Stimulated activated CD4-positive, alpha-beta T cell treated with anti-CD3 and anti-CD28 coated beads, Interleukin-4, amount 100 ng/mL, for 48 hours (primary cell): ENCODE data around the gene SPART.
"Not testable (repeated sequence)": the region's sequence is repeated elsewhere in the genome, so short reads cannot be mapped to it uniquely, and the experiment has no call there.

Experiments
- DNase-seq, 2 donors: peaks; one replicate each; pipeline ENCODE4 v3.0.0-alpha.2; 2020; ENCODE audit warnings: low read depth in 2 of 2

The SPART gene

DNA sequence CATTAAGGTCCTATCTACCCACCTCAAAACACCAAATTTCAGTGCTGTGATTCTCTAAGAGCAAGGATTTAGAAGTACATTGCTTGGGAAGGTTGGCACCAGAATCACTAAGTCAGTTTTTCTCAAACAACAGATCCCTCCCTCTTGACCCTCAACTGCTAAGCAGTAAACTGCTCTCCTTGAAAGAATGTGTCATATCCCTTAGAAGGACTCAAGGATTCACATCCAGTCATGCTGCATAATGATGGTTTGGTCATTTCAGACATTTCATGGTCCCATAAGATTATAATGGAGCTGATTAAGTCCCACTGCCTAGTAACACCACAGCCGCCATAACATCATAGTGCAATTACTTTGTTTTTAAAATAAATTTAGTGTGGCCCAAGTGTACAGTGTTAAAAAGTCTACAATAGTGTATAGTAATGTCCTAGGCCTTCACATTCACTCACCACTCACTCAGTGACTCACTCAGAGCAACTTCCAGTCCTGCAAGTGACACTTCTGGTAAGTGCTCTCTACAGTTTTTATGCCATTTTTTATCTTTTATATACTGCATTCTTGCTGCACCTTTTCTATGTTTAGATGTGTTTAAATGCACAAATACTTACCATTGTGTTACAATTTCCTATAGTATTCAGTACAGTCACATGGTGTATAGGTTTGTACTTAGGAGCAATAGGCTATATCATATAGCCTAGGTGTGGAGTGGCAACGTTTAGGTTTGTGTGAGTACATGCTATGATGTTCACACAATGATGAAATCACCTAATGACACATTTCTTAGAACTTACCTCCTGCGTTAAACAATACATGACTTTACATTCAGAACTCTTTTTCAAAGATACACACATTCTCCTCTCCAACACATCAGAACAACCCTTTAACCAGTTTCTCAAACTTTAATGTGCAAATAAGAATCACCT is 32.9 kb downstream of the SPART start:
- DNase-seq, result no peak

DNA sequence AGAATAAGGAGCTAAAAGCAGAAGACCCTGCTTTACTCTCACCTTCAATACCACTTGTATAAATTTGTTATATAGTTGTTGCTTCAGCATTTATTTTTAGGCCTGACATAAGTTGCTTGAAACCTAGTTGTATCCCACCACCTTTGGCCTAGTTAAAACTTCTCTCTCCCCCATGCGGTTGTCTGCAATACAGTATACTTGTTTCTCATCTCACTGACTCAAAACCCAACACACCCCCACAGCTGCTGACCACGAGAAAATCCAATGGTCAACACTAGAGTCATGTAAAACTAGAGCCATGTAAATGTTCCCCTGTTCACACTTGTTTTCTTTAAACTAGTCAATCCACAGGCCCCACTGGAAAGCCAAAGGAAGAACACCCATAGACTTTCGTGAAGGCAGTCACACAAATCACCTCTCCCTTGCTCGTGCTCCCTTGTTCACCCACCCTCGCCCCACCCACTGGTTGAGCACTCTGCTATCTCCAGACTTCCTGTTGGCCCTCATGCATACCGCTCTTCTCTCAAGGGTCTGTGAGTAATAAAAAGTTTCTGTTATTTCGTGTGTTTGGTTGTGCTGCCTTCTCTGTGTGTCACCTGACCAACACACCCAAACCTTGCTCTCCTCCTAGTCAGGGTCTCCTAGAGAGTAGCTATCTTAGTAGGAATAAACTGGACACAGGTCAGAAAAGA is 35.6 kb downstream of the SPART start:
- DNase-seq, result no peak

DNA sequence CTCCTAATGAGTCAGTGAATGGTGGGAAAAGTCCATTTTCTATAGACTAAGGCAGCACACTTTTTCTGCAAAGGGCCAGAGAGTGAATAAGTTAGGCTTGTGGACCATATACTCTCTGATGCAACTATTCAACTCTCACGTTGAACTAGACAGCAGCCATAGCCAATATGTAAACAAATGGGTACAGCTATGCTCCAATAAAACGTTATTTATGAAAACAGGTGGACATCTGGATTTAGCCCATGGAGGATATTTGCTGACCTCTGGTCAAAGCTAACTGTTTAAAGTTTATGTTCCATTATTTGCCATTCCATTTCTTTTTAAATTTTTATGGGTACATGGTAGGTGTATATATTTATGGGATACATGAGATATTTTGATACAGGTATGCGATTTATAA is 43.9 kb downstream of the SPART start:
- no peak for DNase-seq

DNA sequence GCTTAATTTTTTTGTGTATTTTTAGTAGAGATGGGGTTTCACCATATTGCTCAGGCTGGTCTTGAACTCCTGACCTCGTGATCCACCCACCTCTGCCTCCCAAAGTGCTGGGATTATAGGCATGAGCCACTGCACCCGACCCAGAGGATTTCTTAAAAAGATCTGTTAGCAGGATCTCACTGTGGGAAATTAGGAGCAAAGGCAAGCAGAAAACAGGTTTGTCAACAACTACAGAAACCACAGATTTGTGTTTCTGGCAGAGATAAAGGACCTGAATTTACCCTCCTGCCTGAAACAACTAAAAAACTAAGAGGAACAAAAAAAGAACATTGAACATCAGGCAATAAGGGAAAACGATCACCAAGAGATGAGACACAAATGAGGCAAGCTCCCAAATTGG is 46.7 kb downstream of the SPART start:
- DNase-seq, result not testable (repeated sequence)

DNA sequence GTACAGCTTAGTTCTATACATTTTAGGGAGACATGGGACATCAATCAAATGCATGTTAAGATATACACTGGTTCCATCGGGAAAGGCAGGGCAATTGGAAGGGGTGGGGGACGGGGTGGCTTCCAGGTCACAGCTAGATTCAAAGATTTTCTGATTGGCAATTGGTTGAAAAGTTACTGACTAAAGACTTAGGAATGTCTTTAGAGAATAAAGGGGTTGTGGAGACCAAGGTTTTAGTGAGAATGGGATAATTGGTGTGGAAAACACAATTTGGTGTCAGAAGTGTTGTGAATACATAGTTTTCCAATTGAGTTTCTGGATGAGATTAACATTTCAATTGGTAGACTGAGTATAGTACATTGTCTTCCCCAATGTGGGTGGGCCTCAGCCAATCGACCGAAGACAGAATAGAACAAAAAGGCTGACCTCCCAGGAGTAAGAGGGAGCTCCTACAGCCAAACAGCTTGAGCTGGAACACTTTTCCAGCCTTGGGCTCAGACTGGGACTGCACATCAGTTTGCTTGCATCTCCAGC is 47.6 kb downstream of the SPART start:
- DNase-seq, result no peak

DNA sequence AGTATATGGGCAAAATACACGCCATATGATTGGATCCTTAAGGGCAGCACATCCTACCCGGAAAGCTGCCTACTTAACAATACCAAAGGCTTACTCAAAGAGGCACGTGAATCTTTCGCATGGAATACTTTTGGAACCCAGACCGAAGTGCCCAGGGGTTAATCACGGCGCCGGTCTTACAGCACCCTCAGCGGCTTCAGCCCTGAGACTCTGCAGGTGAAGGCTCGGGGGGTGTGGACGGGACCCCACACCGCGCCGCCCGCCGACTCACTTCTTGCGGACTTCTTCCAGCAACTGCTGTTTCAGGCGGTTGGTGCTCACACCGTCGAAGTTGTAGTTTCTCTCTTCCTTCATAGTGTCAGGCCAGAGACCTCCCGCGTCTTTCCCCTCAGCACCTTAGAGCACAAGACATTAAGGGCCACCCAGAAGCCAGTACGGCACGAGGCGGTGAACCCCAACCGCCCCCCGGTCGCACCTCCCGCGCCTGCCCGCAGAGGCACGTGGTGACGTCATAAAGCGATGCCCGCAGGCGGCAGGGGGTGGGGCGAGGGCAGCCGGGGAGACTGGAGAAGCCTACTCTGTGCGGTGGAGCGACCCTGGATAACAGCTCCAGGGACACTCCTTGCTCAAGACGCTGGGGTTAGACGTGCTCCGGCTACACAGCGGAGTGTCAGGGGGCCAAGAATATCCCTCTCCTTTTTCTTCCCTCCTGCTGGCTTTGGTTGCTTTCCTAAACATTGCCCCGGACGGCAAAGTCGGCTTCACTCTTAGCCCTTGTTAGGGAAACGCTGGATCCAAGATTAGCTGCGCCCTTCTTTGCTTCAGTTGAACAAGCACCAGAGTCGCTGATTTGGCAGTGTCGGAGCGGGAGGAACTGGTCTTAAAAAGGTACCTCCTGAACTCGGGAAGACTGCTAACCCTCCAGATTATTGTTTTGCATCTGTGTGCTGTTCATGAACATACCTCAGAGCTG is 48.5 kb downstream of the SPART start, which contains the start of gene CCDC169:
Gene CCDC169 (minus strand): TSS at position 449 of the 973 bp plus-strand sequence. CDS start 95 bp downstream, at position 354.
- peak; percentile 52 to 58 for DNase-seq

DNA sequence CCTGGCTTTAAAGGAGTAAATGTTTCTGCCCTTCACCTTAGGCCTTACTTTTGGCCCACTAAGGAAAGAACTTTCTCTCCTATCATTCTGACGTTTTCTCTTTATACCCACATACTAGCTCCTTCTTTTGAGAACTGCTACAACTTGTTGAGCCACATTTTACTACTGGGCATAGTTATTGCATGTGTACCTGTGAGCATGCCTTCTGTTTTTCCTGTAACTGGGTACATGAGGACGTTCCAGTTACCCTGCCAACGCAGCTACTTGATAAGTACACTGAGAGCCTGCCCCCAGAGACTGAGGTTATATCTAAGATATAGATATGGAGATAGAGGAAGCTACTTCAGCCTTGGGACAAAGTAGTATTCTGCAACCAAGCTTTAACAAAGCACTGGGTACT is 52.1 kb downstream of the SPART start:
- DNase-seq, result no peak

DNA sequence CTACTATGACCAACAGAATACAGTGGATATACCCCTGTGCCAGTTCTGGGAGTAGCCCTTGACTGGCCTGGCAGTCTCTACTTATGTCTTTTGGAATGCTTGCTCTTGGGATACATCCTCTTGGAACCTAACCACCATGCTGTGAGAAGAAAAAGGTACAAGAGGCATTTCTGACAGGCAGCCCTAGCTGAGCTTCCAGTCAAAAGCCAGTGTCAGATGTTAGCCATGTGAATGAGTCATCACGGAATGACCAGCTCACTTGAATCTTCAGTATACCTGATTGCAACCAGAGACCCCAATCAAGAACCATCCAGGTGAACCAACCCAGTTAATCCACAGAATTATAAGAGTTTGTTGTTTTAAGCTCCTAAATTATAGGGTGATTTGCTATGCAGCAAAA is 52.7 kb downstream of the SPART start:
- no peak for DNase-seq

DNA sequence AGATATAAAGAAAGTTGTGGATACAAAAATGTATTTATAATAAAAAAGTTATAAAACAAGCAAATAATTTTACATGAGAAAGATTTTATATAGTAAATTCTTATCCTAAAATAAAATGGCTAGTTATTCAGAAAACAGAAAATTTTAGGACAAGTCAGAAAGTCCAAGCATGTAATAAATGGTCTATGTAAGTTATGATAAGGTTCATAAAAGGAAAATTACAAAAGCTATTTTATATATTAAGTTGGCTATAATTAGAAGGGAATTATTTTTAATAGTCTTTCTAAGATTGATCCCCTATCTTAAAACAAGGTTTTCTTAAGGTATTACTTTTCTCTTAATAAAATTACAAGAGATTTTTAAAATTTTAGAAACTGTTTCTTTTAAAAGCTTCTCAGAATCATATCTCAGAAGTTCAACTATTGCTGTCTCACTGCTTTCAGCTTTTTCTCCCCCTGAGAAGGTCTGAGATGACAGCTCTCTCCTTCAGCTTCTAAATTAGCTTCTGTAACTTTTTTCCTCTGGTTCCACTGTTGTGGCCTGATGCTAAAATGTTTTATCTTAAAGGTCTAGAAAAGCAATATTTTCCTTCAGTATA is 57.3 kb downstream of the SPART start:
- no peak for DNase-seq

DNA sequence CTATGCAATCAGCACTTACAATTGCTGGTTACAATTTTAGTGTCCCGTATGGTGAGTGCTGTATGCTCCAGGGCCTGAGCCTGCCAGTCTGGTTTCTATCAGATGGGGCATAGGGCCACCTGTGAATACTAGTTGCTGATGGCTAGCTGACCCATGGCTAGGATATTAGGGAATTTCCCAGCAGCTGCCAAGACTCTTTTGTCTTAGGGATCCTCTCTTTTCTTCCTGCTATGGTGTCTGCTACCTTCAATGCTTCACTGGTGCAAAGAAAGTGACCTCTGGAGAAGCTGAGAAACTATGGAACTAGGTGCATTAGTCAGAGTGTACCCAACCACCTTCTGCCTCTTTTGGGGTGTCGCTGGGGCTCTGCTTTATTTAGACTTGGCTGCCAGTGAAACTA is 60.2 kb downstream of the SPART start:
- no peak for DNase-seq

DNA sequence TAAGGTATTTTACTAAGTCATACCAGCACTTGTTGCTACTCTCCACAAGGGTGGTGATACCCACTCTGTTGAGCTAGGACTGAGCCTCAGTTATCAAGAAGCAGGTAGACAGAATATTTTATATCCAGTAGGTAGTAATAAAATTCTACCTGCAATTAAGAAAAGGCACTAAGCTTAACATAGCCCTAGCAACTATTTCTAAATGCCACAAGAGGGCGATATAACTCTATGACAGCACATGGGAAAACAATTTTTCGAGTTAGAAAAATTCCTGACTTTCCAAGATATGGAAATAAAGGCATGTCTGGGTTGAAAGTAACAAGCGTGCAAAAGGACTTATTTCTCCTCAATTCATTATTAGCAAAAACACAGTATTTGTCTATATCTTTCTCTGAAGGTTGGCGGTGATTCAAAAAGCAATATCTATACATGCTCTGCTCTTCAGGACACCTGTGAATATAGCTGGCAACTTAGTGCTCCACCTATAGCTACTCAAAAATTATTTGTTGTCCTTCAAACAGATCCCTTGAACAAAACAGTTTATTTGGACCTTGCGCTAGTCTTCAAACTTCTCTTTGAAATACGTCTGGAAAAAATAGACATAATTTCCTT is 63.3 kb downstream of the SPART start:
- DNase-seq, result no peak

DNA sequence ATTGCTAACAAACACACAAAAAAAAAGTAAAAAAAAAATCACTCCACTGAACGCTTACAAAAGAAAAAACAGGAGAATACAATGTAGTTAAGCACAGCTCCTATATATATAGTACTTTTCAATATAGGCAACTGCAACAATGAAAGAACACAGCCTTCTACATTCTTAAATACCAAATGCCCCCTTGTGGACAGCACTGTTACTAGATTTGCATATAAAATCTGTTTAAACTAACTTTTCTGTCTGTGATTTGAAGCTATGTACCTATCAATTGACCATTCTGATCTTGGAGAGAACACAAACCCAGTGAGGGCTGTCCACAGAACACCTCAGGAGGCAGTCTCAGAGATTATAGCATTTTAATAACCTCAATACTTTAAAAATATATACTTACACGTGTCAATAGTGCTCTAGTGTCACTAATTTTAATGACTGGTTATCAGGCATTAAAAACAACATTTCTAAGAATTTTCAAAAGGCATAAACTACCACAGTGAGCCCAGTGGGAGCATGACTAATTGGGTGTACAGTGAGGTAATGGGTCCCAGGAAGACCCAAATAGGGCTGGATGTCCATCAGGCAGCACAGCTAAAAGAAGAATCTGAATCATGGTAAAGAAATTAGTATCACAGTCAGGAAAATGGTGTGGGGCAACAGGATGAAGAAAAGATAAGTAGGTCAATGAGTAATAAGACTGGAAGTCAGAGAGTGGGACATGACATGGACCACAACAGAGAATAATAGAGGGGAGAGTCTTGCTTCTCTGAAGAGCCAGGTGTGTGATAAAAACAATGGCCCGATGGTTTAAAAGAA is 70.8 kb downstream of the SPART start:
- no peak for DNase-seq

DNA sequence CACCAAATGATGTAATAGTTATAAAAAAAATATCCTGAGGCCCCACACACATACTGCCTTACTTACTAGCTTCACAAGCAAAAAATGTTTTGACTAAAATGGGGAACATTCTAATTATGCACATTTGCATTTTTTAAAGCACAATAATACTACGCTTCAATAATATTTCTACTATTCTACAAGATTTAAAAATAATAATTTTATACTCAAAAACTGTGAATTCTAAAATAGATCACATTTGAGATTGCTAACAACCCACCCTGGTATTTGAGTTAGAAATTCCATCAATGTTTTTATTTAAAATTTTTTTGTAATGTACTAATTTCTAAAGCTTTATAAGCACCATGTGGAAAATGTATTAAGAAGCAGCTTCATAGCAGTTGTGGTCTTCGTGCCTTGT is 72.8 kb downstream of the SPART start:
- no peak for DNase-seq

DNA sequence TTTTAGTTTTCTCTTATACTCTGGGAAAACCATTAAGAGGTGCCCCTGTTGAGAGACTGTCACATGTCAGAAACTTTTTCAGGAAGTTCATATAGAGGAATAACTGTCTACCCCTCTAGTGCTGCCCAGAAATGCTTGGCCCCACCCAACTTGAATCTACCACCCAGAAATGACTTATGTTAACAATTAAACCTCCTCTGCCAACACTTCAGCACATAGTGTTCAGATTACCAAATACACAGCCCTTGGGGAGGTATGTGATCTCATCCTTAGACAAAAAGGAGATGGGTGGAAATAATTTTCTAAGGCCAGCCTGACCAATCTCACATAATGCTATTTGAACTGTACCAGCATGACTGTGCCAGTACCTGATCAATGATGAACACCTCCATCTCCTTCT is 84.2 kb downstream of the SPART start:
- no peak for DNase-seq

DNA sequence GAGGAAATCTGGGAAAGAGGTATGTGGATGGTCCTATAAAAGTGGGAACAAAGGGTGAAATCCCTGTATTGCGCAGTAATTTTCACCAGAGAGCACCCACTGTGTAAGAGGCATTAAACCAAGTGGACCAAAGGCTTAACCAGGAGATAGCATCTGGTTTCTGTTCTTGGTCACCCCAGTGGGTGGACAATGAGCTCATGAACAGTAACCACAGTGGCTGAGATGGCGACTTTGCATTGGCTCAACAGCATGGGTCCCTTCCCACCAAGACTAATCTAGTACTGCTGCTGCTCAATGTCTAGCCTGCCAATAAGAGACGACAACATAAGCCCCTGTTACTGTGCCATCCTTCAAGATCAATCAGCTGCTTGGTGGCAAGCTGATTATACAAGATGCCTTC is 85.2 kb downstream of the SPART start:
- no peak for DNase-seq

DNA sequence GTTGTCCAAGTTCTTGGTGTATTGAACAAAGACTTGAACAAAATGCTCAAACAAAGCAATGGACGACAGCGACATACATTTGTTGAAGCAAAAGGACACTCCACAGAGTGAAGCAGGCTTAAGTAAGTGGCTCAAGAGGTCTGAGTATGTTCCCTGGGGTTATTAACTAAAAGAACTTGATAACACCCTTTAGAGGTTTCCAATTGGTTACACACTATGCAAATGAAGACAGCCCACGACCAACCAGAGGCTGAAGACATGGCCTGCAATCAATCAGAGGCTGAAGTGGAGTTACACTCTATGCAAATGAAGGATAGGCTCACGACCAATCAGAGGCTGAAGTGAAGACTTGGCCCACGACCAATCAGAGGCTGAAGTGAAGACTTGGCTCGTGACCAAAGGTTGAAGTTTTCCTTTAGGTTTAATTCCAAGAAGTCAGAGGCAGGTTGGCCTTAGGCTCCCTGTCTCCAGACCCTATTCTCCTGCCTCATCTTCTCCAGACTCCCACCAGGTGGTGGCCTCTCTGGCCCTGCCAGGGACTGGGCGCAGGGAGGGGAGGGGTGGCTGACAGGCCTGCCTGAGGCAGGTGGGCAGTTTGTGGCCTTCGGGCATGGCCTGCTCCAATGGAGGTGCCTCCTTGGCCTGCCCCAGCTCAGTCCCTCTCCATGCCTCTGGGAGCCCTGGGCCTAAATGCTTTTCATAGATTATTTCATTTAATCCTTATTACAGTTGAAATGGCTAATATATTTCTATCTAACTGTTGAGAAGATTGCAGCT is 86.6 kb downstream of the SPART start:
- DNase-seq, result no peak

DNA sequence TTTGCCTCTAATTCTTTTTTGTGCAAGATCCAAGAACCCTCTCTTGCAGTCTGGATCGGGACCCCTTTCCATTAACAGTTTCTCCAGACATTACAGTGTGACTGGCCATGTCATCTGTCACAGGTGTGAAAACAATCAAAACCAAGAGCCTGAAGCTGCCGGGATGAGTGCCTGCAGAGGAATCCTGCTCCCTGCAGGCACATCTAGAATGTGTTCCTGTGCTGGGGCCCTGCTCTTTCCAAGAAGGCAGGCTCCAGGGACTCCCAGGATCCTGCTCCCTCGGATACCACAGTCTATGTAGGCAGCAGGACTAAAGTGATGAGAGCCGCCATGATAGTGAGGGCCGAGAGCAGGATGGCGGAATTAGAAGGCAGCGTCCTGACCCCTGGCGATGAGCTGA is 87.4 kb downstream of the SPART start:
- DNase-seq, result no peak
